ENCODE data around the gene PAPOLB. TPM values are rescaled to one million over a fixed set of nuclear protein-coding genes. Genes with fewer than 3 reads are reported as not detected.

The PAPOLB gene
- total and polyA plus RNA-seq, 2 experiments from 2014 or later: not detected

DNA sequence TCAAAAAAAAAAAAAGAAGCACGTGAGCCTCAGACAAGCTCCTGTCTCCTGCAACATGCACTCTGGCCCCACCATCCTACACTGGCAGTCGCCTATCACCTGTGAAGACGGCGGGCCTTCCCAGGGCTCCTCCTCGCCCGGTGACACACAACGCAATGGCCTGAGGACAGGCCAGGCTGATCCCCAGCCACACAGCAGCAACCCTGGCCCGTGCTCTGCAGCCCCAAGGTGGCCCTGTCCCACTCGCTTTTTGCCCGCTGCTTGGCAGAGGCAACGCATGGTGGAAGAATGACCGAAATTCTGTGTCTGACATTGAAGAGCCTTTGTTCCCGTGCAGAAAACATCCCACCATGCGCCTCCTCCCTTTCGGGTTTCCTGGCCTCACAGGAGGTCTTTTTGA lies 13.6 kb upstream of the PAPOLB start:
- Histone ChIP-seq H3K4me2 (no peak overlapping the region), H3K27ac (no peak overlapping the region), H3K27me3 (no peaks in the 10 kb centered on the region), H3K4me3 (no peak overlapping the region), H4K20me1 (ENCODE audit: insufficient read depth, poor library complexity, severe bottlenecking) (no peaks in the 10 kb centered on the region), H3K9me3 (ENCODE audit: low read depth) (no peaks in the 10 kb centered on the region), H3K4me1 (ENCODE audit: insufficient read depth) (peaks cover 3% of the 10 kb centered on the region), H2AFZ (no peak overlapping the region), H3K36me3 (replicated peaks; ENCODE audit: insufficient read depth, low read depth) (no peaks in the 10 kb centered on the region), H3K79me2 (no peaks in the 10 kb centered on the region), H3K9me2 (replicated peaks; ENCODE audit: insufficient read depth) (no peaks in the 10 kb centered on the region)
- TF ChIP-seq EZH2phosphoT487 (IDR thresholded peaks at IDR 0.05; ENCODE audit: low read depth, severe bottlenecking, unreplicated experiment) (no peak), CTCF (IDR thresholded peaks at IDR 0.05; ENCODE audit: poor library complexity) (no peak), EZH2 (IDR thresholded peaks at IDR 0.05; ENCODE audit: borderline replicate concordance) (no peak)
- 96% methylated on average over 15 of the region's 15 CpGs for WGBS (ENCODE audit: low lambda C conversion rate, missing lambda C conversion rate)
- DNase-seq (ENCODE audit: low spot score): no peak

DNA sequence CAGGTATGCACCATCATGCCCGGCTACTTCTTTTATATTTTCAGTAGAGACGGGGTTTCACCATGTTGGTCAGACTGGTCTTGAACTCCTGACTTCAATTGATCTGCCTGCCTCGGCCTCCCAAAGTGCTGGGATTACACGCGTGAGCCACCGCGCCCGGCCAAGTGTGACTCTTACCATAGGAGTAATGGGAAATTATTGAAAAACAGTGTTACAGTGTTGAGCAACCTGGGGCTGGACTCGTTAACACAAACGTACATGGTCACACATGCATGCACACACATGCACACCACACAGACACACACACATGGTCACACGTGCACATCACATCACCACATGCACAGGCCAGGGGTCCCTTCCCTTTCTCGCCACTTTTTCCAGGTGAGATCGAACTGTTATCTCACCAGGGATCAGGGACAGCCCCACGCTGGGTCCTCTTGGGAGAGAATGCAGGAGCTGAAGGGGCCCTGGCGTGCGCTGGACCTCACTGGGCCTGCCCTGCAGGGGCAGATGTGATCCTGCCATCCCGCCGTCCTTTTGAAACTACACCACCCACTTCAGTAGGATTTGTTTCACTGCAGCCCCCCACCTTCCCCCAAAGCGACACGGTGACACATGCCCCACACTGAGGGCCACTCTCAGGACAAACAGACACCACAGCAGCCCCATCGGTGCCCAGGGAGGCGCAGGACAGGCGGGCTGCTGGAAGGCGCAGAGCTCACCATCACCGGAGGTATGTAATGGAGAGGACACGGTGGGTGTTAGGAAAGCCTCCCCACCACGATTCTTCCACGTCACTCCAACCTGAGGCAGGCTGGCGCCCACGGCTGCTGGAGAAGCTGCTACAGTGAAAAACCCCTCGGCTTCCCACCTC lies 11.5 kb upstream of the PAPOLB start:
- WGBS (ENCODE audit: low lambda C conversion rate, missing lambda C conversion rate): 85% methylated on average over 31 of the region's 31 CpGs

GRCh38 chr7:4871930-4872675 lies 10.3 kb upstream of the PAPOLB start:
- no peak for TF ChIP-seq CTCF (IDR thresholded peaks at IDR 0.05; ENCODE audit: poor library complexity)
- no peak for TF ChIP-seq EZH2 (IDR thresholded peaks at IDR 0.05; ENCODE audit: borderline replicate concordance)
- no peak for TF ChIP-seq EZH2phosphoT487 (IDR thresholded peaks at IDR 0.05; ENCODE audit: low read depth, severe bottlenecking, unreplicated experiment)
- peak overlapping the region; percentile 58 for H3K4me2 ChIP-seq

More for the DNA sequence above, 11.5 kb upstream of the PAPOLB start:
- H3K27me3 ChIP-seq: no peaks in the 10 kb centered on the region
- peaks cover 3% of the 10 kb centered on the region for H3K4me1 ChIP-seq (ENCODE audit: insufficient read depth)
- no peaks in the 10 kb centered on the region for H3K79me2 ChIP-seq
- no peaks in the 10 kb centered on the region for H3K9me2 ChIP-seq (replicated peaks; ENCODE audit: insufficient read depth)
- H3K9me3 ChIP-seq (ENCODE audit: low read depth): peaks cover 3% of the 10 kb centered on the region
- no peak overlapping the region for H2AFZ ChIP-seq
- TF ChIP-seq EZH2 (IDR thresholded peaks at IDR 0.05; ENCODE audit: borderline replicate concordance): no peak
- no peak for TF ChIP-seq EZH2phosphoT487 (IDR thresholded peaks at IDR 0.05; ENCODE audit: low read depth, severe bottlenecking, unreplicated experiment)
- no peak for TF ChIP-seq CTCF (IDR thresholded peaks at IDR 0.05; ENCODE audit: poor library complexity)
- no peak overlapping the region for H3K4me3 ChIP-seq
- H3K27ac ChIP-seq: no peak overlapping the region
- H4K20me1 ChIP-seq (ENCODE audit: insufficient read depth, poor library complexity, severe bottlenecking): no peaks in the 10 kb centered on the region
- no peak overlapping the region for H3K4me2 ChIP-seq
- H3K36me3 ChIP-seq (replicated peaks; ENCODE audit: insufficient read depth, low read depth): no peaks in the 10 kb centered on the region
- no peak for DNase-seq (ENCODE audit: low spot score)

More at GRCh38 chr7:4871930-4872675, 10.3 kb upstream of the PAPOLB start:
- Histone ChIP-seq H3K27me3 (no peaks in the 10 kb centered on the region), H3K9me3 (ENCODE audit: low read depth) (peaks cover 3% of the 10 kb centered on the region), H3K27ac (no peak overlapping the region), H3K79me2 (no peaks in the 10 kb centered on the region), H3K36me3 (replicated peaks; ENCODE audit: insufficient read depth, low read depth) (no peaks in the 10 kb centered on the region), H3K4me3 (no peak overlapping the region), H3K4me1 (ENCODE audit: insufficient read depth) (peaks cover 3% of the 10 kb centered on the region), H4K20me1 (ENCODE audit: insufficient read depth, poor library complexity, severe bottlenecking) (no peaks in the 10 kb centered on the region), H3K9me2 (replicated peaks; ENCODE audit: insufficient read depth) (no peaks in the 10 kb centered on the region), H2AFZ (no peak overlapping the region)
- DNase-seq (ENCODE audit: low spot score): no peak
- WGBS (ENCODE audit: low lambda C conversion rate, missing lambda C conversion rate): 47% methylated on average over 19 of the region's 19 CpGs
